Measurements from ENCODE around the gene COA3.

GRCh38 chr17:42783791-42784138 is 14.7 kb downstream of the COA3 start:
- TF ChIP-seq CTCF (IDR thresholded peaks at IDR 0.05; ENCODE audit: low read depth, low read length, missing input control) (no peak), HNF4G (IDR thresholded peaks at IDR 0.05) (no peak), EGR1 (IDR thresholded peaks at IDR 0.05; ENCODE audit: low read depth in 2 of 2) (no peak), RXRA (IDR thresholded peaks at IDR 0.05) (no peak), REST (IDR thresholded peaks at IDR 0.05) (no peak), JUND (IDR thresholded peaks at IDR 0.05) (no peak), RAD21 (IDR thresholded peaks at IDR 0.05) (no peak)
- TF ChIP-seq, protein P1, sequence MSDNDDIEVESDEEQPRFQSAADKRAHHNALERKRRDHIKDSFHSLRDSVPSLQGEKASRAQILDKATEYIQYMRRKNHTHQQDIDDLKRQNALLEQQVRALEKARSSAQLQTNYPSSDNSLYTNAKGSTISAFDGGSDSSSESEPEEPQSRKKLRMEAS (IDR thresholded peaks at IDR 0.05) = no peak
- TF ChIP-seq, protein P2, sequence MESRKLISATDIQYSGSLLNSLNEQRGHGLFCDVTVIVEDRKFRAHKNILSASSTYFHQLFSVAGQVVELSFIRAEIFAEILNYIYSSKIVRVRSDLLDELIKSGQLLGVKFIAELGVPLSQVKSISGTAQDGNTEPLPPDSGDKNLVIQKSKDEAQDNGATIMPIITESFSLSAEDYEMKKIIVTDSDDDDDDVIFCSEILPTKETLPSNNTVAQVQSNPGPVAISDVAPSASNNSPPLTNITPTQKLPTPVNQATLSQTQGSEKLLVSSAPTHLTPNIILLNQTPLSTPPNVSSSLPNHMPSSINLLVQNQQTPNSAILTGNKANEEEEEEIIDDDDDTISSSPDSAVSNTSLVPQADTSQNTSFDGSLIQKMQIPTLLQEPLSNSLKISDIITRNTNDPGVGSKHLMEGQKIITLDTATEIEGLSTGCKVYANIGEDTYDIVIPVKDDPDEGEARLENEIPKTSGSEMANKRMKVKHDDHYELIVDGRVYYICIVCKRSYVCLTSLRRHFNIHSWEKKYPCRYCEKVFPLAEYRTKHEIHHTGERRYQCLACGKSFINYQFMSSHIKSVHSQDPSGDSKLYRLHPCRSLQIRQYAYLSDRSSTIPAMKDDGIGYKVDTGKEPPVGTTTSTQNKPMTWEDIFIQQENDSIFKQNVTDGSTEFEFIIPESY (IDR thresholded peaks at IDR 0.05) = no peak
